ENCODE data around the gene MSI1. TPM values are rescaled to one million over a fixed set of nuclear protein-coding genes. Genes with fewer than 3 reads are reported as not detected.

MSI1 gene
- total and polyA plus RNA-seq, 10 of the 15 experiments (the other 5 are each of a cell fraction or from before 2014, with no cell fraction given): 0.04 TPM; not detected in 9

DNA sequence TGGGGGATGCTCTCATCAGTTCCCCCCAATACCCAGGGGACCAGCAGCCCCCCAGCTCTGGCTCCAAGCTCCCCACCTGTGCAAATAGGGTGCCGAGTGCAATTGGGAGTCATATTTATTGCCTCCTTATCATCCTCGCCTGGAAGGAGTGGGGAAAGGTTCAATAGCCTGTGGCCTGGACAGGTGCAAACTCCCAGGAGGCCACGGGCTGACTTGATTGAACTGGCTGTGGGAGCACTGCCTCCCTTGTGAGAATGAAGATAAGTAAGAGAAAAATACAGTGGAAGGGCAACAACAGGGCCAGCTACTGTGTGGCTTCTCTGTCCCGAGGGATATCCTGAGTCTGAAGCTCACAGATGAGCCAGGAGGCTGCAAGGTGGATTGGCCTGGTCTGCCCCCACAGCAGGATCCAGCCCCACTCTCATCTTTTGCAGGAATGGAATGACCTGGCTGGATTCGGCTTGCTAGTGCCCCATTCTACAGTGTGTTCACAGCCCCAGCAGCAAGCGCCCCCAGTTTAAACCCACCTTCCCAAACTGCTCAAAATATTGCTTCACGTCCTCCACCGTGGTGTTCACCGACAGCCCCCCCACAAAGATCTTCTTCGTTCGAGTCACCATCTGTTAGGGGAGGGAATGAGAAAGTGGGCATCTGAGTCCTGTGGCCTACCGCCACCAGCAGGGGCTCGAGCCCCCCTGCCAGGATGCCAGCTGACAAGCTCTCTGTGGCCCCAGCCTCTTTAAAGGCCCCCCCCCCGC is 6.3 kb downstream of the MSI1 start (continued):
- TF ChIP-seq, protein P1, sequence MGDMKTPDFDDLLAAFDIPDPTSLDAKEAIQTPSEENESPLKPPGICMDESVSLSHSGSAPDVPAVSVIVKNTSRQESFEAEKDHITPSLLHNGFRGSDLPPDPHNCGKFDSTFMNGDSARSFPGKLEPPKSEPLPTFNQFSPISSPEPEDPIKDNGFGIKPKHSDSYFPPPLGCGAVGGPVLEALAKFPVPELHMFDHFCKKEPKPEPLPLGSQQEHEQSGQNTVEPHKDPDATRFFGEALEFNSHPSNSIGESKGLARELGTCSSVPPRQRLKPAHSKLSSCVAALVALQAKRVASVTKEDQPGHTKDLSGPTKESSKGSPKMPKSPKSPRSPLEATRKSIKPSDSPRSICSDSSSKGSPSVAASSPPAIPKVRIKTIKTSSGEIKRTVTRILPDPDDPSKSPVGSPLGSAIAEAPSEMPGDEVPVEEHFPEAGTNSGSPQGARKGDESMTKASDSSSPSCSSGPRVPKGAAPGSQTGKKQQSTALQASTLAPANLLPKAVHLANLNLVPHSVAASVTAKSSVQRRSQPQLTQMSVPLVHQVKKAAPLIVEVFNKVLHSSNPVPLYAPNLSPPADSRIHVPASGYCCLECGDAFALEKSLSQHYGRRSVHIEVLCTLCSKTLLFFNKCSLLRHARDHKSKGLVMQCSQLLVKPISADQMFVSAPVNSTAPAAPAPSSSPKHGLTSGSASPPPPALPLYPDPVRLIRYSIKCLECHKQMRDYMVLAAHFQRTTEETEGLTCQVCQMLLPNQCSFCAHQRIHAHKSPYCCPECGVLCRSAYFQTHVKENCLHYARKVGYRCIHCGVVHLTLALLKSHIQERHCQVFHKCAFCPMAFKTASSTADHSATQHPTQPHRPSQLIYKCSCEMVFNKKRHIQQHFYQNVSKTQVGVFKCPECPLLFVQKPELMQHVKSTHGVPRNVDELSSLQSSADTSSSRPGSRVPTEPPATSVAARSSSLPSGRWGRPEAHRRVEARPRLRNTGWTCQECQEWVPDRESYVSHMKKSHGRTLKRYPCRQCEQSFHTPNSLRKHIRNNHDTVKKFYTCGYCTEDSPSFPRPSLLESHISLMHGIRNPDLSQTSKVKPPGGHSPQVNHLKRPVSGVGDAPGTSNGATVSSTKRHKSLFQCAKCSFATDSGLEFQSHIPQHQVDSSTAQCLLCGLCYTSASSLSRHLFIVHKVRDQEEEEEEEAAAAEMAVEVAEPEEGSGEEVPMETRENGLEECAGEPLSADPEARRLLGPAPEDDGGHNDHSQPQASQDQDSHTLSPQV (IDR thresholded peaks at IDR 0.05): no peak
- TF ChIP-seq ATF7 (IDR thresholded peaks at IDR 0.05; ENCODE audit: low read depth): no peak
- TF ChIP-seq, protein P2, sequence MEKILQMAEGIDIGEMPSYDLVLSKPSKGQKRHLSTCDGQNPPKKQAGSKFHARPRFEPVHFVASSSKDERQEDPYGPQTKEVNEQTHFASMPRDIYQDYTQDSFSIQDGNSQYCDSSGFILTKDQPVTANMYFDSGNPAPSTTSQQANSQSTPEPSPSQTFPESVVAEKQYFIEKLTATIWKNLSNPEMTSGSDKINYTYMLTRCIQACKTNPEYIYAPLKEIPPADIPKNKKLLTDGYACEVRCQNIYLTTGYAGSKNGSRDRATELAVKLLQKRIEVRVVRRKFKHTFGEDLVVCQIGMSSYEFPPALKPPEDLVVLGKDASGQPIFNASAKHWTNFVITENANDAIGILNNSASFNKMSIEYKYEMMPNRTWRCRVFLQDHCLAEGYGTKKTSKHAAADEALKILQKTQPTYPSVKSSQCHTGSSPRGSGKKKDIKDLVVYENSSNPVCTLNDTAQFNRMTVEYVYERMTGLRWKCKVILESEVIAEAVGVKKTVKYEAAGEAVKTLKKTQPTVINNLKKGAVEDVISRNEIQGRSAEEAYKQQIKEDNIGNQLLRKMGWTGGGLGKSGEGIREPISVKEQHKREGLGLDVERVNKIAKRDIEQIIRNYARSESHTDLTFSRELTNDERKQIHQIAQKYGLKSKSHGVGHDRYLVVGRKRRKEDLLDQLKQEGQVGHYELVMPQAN (conservative IDR thresholded peaks at IDR 0.05): no peak
- TF ChIP-seq, protein P3, sequence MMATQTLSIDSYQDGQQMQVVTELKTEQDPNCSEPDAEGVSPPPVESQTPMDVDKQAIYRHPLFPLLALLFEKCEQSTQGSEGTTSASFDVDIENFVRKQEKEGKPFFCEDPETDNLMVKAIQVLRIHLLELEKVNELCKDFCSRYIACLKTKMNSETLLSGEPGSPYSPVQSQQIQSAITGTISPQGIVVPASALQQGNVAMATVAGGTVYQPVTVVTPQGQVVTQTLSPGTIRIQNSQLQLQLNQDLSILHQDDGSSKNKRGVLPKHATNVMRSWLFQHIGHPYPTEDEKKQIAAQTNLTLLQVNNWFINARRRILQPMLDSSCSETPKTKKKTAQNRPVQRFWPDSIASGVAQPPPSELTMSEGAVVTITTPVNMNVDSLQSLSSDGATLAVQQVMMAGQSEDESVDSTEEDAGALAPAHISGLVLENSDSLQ (IDR thresholded peaks at IDR 0.05): no peak
- TF ChIP-seq TAF1 (IDR thresholded peaks at IDR 0.05; ENCODE audit: borderline replicate concordance, low read depth, low read length): no peak
- TF ChIP-seq ZNF207 (IDR thresholded peaks at IDR 0.05; ENCODE audit: borderline replicate concordance): no peak
- TF ChIP-seq ZZZ3 (IDR thresholded peaks at IDR 0.05; ENCODE audit: control insufficient read depth, insufficient read length, low read depth): no peak
- TF ChIP-seq JUNB (IDR thresholded peaks at IDR 0.05): no peak

All from GM12878 (cell line).